MM.1S (cell line): Measurements from ENCODE around the gene ZFYVE21.

ENCODE experiments used
- EZH2 ChIP-seq: fragments of 300-600 bp; sonication (generic); optimal IDR thresholded peaks from 2 replicates; pipeline ENCODE3; 2017; ENCODE audit warnings: low read depth, mild to moderate bottlenecking, antibody characterized with exemption, low read length, mixed read lengths
- EZH2phosphoT487 ChIP-seq: fragments of 300-600 bp; sonication (generic); IDR thresholded peaks from 2 replicates; pipeline ENCODE4 v1.6.1; 2018; ENCODE audit warnings: antibody characterized with exemption, low read length
- TF ChIP-seq, protein P1 (sequence below): fragments of 300-600 bp; sonication (generic); IDR thresholded peaks from 2 replicates; pipeline ENCODE4 v1.5.1; 2016; ENCODE audit warnings: antibody characterized with exemption, low read length, mixed read lengths

DNA sequence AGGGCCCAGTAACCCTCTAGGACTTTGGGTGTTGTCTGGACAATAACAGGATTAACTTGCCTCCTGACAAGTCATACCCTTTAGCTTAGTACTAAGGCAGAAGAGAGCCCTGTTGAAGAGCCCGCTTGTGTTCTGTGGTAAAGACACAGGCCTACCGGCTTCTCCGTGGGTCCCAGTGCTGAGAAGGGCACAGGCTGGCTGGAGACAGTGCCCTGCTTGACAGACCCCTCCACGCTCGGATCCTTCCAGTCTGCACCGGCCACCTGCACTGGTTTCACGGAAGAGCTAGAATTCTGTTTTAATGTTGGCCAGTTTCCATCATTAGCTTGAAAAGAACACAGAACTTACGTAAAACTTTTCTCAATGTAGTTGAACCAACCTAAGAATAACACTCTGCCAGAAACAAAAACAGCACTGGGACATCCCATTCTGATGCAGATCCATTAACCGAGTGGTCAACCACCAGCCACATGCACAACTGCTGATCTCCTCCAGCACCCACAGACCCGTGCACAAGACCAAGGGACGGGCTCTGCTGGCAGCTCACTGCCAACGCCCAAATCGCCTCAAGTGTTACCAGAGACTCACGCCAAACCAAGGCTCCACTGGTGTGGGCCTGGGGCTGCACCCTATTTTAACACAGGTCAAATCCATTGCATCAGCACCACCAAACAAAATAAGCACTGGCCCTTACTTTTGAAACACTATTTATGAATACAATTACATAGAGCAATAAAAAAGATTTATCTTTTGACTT lies 27.1 kb downstream of the ZFYVE21 start:
- TF ChIP-seq, protein P1, sequence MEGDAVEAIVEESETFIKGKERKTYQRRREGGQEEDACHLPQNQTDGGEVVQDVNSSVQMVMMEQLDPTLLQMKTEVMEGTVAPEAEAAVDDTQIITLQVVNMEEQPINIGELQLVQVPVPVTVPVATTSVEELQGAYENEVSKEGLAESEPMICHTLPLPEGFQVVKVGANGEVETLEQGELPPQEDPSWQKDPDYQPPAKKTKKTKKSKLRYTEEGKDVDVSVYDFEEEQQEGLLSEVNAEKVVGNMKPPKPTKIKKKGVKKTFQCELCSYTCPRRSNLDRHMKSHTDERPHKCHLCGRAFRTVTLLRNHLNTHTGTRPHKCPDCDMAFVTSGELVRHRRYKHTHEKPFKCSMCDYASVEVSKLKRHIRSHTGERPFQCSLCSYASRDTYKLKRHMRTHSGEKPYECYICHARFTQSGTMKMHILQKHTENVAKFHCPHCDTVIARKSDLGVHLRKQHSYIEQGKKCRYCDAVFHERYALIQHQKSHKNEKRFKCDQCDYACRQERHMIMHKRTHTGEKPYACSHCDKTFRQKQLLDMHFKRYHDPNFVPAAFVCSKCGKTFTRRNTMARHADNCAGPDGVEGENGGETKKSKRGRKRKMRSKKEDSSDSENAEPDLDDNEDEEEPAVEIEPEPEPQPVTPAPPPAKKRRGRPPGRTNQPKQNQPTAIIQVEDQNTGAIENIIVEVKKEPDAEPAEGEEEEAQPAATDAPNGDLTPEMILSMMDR: no peak
- TF ChIP-seq EZH2phosphoT487: no peak
- TF ChIP-seq EZH2: no peak
